Neural crest cell (in vitro differentiated cells): ENCODE results near the gene HJURP. TPM values are rescaled to one million over a fixed set of nuclear protein-coding genes. Genes with fewer than 3 reads are reported as not detected.

ENCODE experiments used
- DNase-seq: peaks from one replicate; pipeline ENCODE4 v3.0.0; 2021; ENCODE audit warnings: low read depth, mixed read lengths, low spot score
- H3K27ac Mint-ChIP-seq: one replicate; pipeline ENCODE4 v1.8.0; 2021; ENCODE audit warnings: mild to moderate bottlenecking, mixed read lengths; ENCODE audit not compliant: unreplicated experiment
- H3K27me3 Mint-ChIP-seq: 2 replicates; pipeline ENCODE4 v1.8.0; 2021; ENCODE audit warnings: low read depth, mild to moderate bottlenecking, mixed read lengths
- H3K36me3 Mint-ChIP-seq: 2 replicates; pipeline ENCODE4 v1.8.0; 2021; ENCODE audit warnings: low read depth, mild to moderate bottlenecking, mixed read lengths
- H3K4me1 Mint-ChIP-seq: 2 replicates; pipeline ENCODE4 v1.8.0; 2021; ENCODE audit warnings: mixed read lengths
- H3K4me3 Mint-ChIP-seq: one replicate; pipeline ENCODE4 v1.8.0; 2021; ENCODE audit warnings: mild to moderate bottlenecking, mixed read lengths
- H3K9me3 Mint-ChIP-seq: 2 replicates; pipeline ENCODE4 v1.8.0; 2021; ENCODE audit warnings: mixed read lengths
- CTCF ChIP-seq: fragments of 200-600 bp; sonication (generic); conservative IDR thresholded peaks from 2 replicates; pipeline ENCODE4 v1.5.0; 2021; ENCODE audit warnings: antibody characterized with exemption, mild to moderate bottlenecking
- total RNA-seq: library from RNA; stranded (reverse); gene quantifications from 2 replicates; pipeline ENCODE4 v1.2.1, GENCODE V29; 2021

The HJURP gene
- total RNA-seq, 1 donor from 2014 or later = 63.6 TPM

GRCh38 chr2:233862261-233862768, 8.0 kb upstream of the HJURP start:
- TF ChIP-seq CTCF = no peak
- DNase-seq = no peak
- peaks cover 12% of the 10 kb centered on the region for H3K9me3 Mint-ChIP-seq
- no peak overlapping the region for H3K4me3 Mint-ChIP-seq
- peaks cover 34% of the 10 kb centered on the region for H3K36me3 Mint-ChIP-seq
- no peaks in the 10 kb centered on the region for H3K4me1 Mint-ChIP-seq
- H3K27me3 Mint-ChIP-seq = no peaks in the 10 kb centered on the region
- no peak overlapping the region for H3K27ac Mint-ChIP-seq

- no peak for DNase-seq
- Mint-ChIP-seq H3K27ac (no peak overlapping the region), H3K27me3 (no peaks in the 10 kb centered on the region), H3K4me1 (peaks cover 14% of the 10 kb centered on the region), H3K9me3 (no peaks in the 10 kb centered on the region), H3K36me3 (peaks cover 9% of the 10 kb centered on the region), H3K4me3 (no peak overlapping the region)
- TF ChIP-seq CTCF = no peak
Observed at GRCh38 chr2:233858331-233858730, 4.0 kb upstream of the HJURP start.

GRCh38 chr2:233857511-233858141, 3.3 kb upstream of the HJURP start:
- no peaks in the 10 kb centered on the region for H3K9me3 Mint-ChIP-seq
- H3K36me3 Mint-ChIP-seq = peaks cover 7% of the 10 kb centered on the region
- peak; percentile 71 for TF ChIP-seq CTCF
- no peaks in the 10 kb centered on the region for H3K27me3 Mint-ChIP-seq
- no peak overlapping the region for H3K27ac Mint-ChIP-seq
- H3K4me3 Mint-ChIP-seq = peak overlapping the region; percentile 68
- no peak for DNase-seq
- H3K4me1 Mint-ChIP-seq = peaks cover 22% of the 10 kb centered on the region

GRCh38 chr2:233856184-233856583, 1.8 kb upstream of the HJURP start:
- no peak overlapping the region for H3K27ac Mint-ChIP-seq
- H3K9me3 Mint-ChIP-seq = no peaks in the 10 kb centered on the region
- H3K4me3 Mint-ChIP-seq = peak overlapping the region; percentile 52
- H3K27me3 Mint-ChIP-seq = no peaks in the 10 kb centered on the region
- H3K36me3 Mint-ChIP-seq = peaks cover 9% of the 10 kb centered on the region
- TF ChIP-seq CTCF = no peak
- H3K4me1 Mint-ChIP-seq = peaks cover 36% of the 10 kb centered on the region
- DNase-seq = no peak

- no peak for DNase-seq
- peaks cover 9% of the 10 kb centered on the region for H3K36me3 Mint-ChIP-seq
Observed at GRCh38 chr2:233855345-233855744, 1.0 kb upstream of the HJURP start.

More at GRCh38 chr2:233855345-233855744, 1.0 kb upstream of the HJURP start:
- Mint-ChIP-seq H3K4me1 (peaks cover 37% of the 10 kb centered on the region), H3K9me3 (no peaks in the 10 kb centered on the region), H3K27ac (no peak overlapping the region), H3K4me3 (peak overlapping the region; percentile 52), H3K27me3 (no peaks in the 10 kb centered on the region)
- no peak for TF ChIP-seq CTCF
